Endothelial cell of umbilical vein (primary cell): Measurements from ENCODE around the gene CDKL4. TPM values are rescaled to one million over a fixed set of nuclear protein-coding genes. Genes with fewer than 3 reads are reported as not detected.

Experiments used
- BruUV-seq: library from RNA; stranded (reverse); fragments of 400-500 nt; replicated peaks from 2 replicates; lab custom pipeline; 2021; lab: Mats Ljungman, UMichigan
- CTCF ChIA-PET: fragments of 300-600, 350-600 bp; sonication (Branson Sonifier 250); formaldehyde crosslinking; loops from one replicate; lab custom pipeline; 2021; ENCODE audit warnings: antibody characterized with exemption, inconsistent platforms; lab: Charles Lee
- POLR2A ChIA-PET: fragments of 300-600, 350-600 bp; sonication (Branson Sonifier 250); formaldehyde crosslinking; loops from one replicate; lab custom pipeline; 2021; ENCODE audit warnings: antibody characterized with exemption, inconsistent platforms; lab: Charles Lee
- DNase-seq: peaks from one replicate; pipeline ENCODE4 v3.0.0-alpha.2; 2011; ENCODE audit warnings: low read depth, low spot score
- FAIRE-seq: peaks from 2 replicates; lab custom pipeline; 2011; peaks lifted over from hg19 to GRCh38; lab: Jason Lieb, UNC
- H2AFZ ChIP-seq: 2 replicates; pipeline ENCODE4 v1.6.0; 2012; ENCODE audit warnings: low read depth, low read length, control low read depth, inconsistent platforms
- H3K27ac ChIP-seq: 2 replicates; pipeline ENCODE4 v1.5.1; 2011; ENCODE audit warnings: low read depth, mild to moderate bottlenecking, control low read depth, low read length, moderate library complexity; ENCODE audit not compliant: insufficient read depth
- H3K27me3 ChIP-seq, 2 experiments: 2 replicates each; pipeline versions ENCODE4 v1.6.0 to v1.6.1; 2011; ENCODE audit warnings: low read length in 2 of 2, mixed read lengths in 1 of 2; ENCODE audit not compliant: control insufficient read depth in 2 of 2, insufficient read depth in 2 of 2
- H3K36me3 ChIP-seq, 2 experiments: 2 replicates in 1 of 2; 3 replicates in 1 of 2; pipeline ENCODE4 v1.5.1; 2011; ENCODE audit warnings: low read length in 2 of 2, mild to moderate bottlenecking in 1 of 2, moderate library complexity in 1 of 2; ENCODE audit not compliant: control insufficient read depth in 2 of 2, insufficient read depth in 2 of 2; ENCODE audit errors: extremely low read depth in 1 of 2
- H3K4me1 ChIP-seq: 3 replicates; pipeline ENCODE4 v1.5.1; 2011; ENCODE audit warnings: mild to moderate bottlenecking, low read length; ENCODE audit not compliant: control insufficient read depth, insufficient read depth; ENCODE audit errors: extremely low read depth
- H3K4me2 ChIP-seq: 2 replicates; pipeline ENCODE4 v1.6.1; 2011; ENCODE audit warnings: low read length, control low read depth, mixed read lengths; ENCODE audit not compliant: insufficient read depth
- H3K4me3 ChIP-seq, 3 experiments: fragments of 200-600 bp in 1 of 3; sonication (generic), shearing (Covaris generic) in 1 of 3; replicated peaks in 1 of 3; 2 replicates each; pipeline ENCODE4 v1.5.1; 2011 to 2016; ENCODE audit warnings: control low read depth in 3 of 3, low read length in 3 of 3, mild to moderate bottlenecking in 2 of 3, inconsistent platforms in 1 of 3, low read depth in 1 of 3, moderate library complexity in 1 of 3; ENCODE audit not compliant: insufficient read depth in 1 of 3
- H3K79me2 ChIP-seq: 2 replicates; pipeline ENCODE4 v1.6.0; 2012; ENCODE audit warnings: low read length, inconsistent platforms; ENCODE audit not compliant: control insufficient read depth, insufficient read depth
- H3K9ac ChIP-seq: replicated peaks from 2 replicates; pipeline ENCODE3; 2011; ENCODE audit warnings: low read length, control low read depth; ENCODE audit not compliant: insufficient read depth; ENCODE audit errors: extremely low read depth
- H3K9me1 ChIP-seq: replicated peaks from 3 replicates; pipeline ENCODE4 v1.6.0; 2011; ENCODE audit warnings: mild to moderate bottlenecking, low read length; ENCODE audit not compliant: control insufficient read depth, insufficient read depth; ENCODE audit errors: extremely low read depth
- H3K9me3 ChIP-seq: replicated peaks from 2 replicates; pipeline ENCODE4 v1.5.1; 2012; ENCODE audit warnings: low read length, inconsistent platforms; ENCODE audit not compliant: control insufficient read depth, insufficient read depth
- H4K20me1 ChIP-seq: replicated peaks from 2 replicates; pipeline ENCODE3; 2011; ENCODE audit warnings: mild to moderate bottlenecking, low read length; ENCODE audit not compliant: control insufficient read depth, insufficient read depth; ENCODE audit errors: extremely low read depth
- CTCF ChIP-seq, 2 donors: IDR thresholded peaks; 1 replicate in 1 of 2; 2 replicates in 1 of 2; pipeline ENCODE4 v1.5.1; 2011; ENCODE audit warnings: low read length in 2 of 2, mild to moderate bottlenecking in 2 of 2, moderate library complexity in 2 of 2, control low read depth in 1 of 2, inconsistent platforms in 1 of 2, low read depth in 1 of 2; ENCODE audit not compliant: insufficient read depth in 1 of 2; ENCODE audit errors: extremely low read depth in 1 of 2
- FOS ChIP-seq: IDR thresholded peaks from 2 replicates; pipeline ENCODE4 v1.6.1; 2011; ENCODE audit warnings: mild to moderate bottlenecking, low read length, moderate library complexity, borderline replicate concordance; ENCODE audit not compliant: insufficient read depth
- GATA2 ChIP-seq: IDR thresholded peaks from 2 replicates; pipeline ENCODE4 v1.7.0; 2011; ENCODE audit warnings: low read depth, mild to moderate bottlenecking, moderate library complexity, mixed read lengths, low read length; ENCODE audit not compliant: insufficient read length, insufficient read depth
- JUN ChIP-seq: IDR thresholded peaks from 2 replicates; pipeline ENCODE4 v1.6.1; 2011; ENCODE audit warnings: borderline replicate concordance, low read depth; ENCODE audit not compliant: insufficient read length, insufficient read depth
- MYC ChIP-seq: IDR thresholded peaks from one replicate; pipeline ENCODE4 v1.6.1; 2011; ENCODE audit warnings: mild to moderate bottlenecking, low read depth, low read length
- POLR2A ChIP-seq: IDR thresholded peaks from 2 replicates; pipeline ENCODE4 v1.6.1; 2012; ENCODE audit warnings: low read depth, mild to moderate bottlenecking, control low read depth, low read length
- POLR2AphosphoS5 ChIP-seq: IDR thresholded peaks from 2 replicates; pipeline ENCODE4 v1.6.1; 2012; ENCODE audit warnings: low read depth, mild to moderate bottlenecking, control low read depth, low read length, moderate library complexity; ENCODE audit not compliant: insufficient read depth
- dilution Hi-C: fragments of 300-500 bp; cut with MboI; formaldehyde crosslinking; loops from one replicate; pipeline ENCODE4 v1.15.0; 2019; ENCODE audit warnings: low sequenced_read_pairs; ENCODE audit not compliant: extremely low pct_ligation_motif_present
- intact Hi-C: fragments of 100-400 bp; cut with micrococcal nuclease; formaldehyde crosslinking; loops from one replicate; pipeline ENCODE4 v1.10.0; 2022
- polyA plus RNA-seq, 4 experiments: library from polyadenylated mRNA; depleted of rRNA in 3 of 4; stranded (reverse) in 3 of 4; unstranded in 1 of 4; fragments of >200 nt; gene quantifications; 2 replicates each; pipeline versions ENCODE4 v1.2.1 to v1.2.3, GENCODE V29; 2011 to 2012; ENCODE audit warnings: missing spikeins in 1 of 4
- total RNA-seq: library from RNA; stranded (reverse); gene quantifications from 2 replicates; pipeline ENCODE4 v1.2.3, GENCODE V29; 2021
- TF ChIP-seq, protein P1 (sequence below): IDR thresholded peaks from 2 replicates; pipeline ENCODE4 v1.6.1; 2011; ENCODE audit not compliant: insufficient read depth, insufficient read length

The CDKL4 gene
- total and polyA plus RNA-seq, 2 donors (not counting 3 experiments of a cell fraction or from before 2014, with no cell fraction given) = 0.17 to 0.75 TPM

GRCh38 chr2:39281391-39281790 lies 37.6 kb upstream of the CDKL4 start:
- Histone ChIP-seq H3K36me3 (peaks cover 3 to 7% of the 10 kb centered on the region in 2 experiments), H3K9ac (no peak overlapping the region), H2AFZ (no peak overlapping the region), H3K27ac (no peak overlapping the region), H4K20me1 (no peaks in the 10 kb centered on the region), H3K4me2 (no peak overlapping the region), H3K79me2 (no peaks in the 10 kb centered on the region), H3K9me3 (no peaks in the 10 kb centered on the region), H3K4me3 (no peak overlapping the region), H3K27me3 (no peaks in the 10 kb centered on the region), H3K4me1 (no peaks in the 10 kb centered on the region), H3K9me1 (no peaks in the 10 kb centered on the region)
- TF ChIP-seq FOS (no peak), POLR2AphosphoS5 (no peak), MYC (no peak), JUN (no peak), POLR2A (no peak), CTCF (IDR thresholded peaks at IDR 0.05; ENCODE audit: extremely low read depth in 1 of 2, insufficient read depth in 1 of 2, low read depth in 1 of 2, low read length in 2 of 2) (no peak), GATA2 (no peak)
- TF ChIP-seq, protein P1, sequence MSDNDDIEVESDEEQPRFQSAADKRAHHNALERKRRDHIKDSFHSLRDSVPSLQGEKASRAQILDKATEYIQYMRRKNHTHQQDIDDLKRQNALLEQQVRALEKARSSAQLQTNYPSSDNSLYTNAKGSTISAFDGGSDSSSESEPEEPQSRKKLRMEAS = no peak
- no TSS peak for BruUV-seq
- dilution Hi-C loops = no loop called here
- POLR2A ChIA-PET = interaction anchor here (0.6 kb wide), 1 partner anchor 156 kb away, joined by 3 read pairs; no protein-coding TSS in a partner anchor
- CTCF ChIA-PET = interaction anchor here (0.6 kb wide), 1 partner anchor 118 kb away, joined by 5 read pairs; no protein-coding TSS in a partner anchor
- DNase-seq (no peak), FAIRE-seq (no peak)
- intact Hi-C loops = no loop called here
